ENCODE data around the gene NTN4. TPM values are rescaled to one million over a fixed set of nuclear protein-coding genes. Genes with fewer than 3 reads are reported as not detected.

The NTN4 gene
- total RNA-seq, 4 donors from 2014 or later, result 5.0 to 22.5 (median 12.4) TPM

- H3K27ac ChIP-seq, result no peak overlapping the region
- no peak overlapping the region for H3K4me3 ChIP-seq
- intact Hi-C loops (cut with DNase I), result no loop called here
- no peaks in the 10 kb centered on the region for H3K27me3 ChIP-seq
- no peaks in the 10 kb centered on the region for H3K9me3 ChIP-seq
- peaks cover 0 to 4% (median 0%) of the 10 kb centered on the region in 3 donors for H3K36me3 ChIP-seq
- WGBS, 2 donors, result 88 to 90% methylated on average over 3 of the region's 3 CpGs
- DNase-seq, result no peak
- TF ChIP-seq, protein P1, sequence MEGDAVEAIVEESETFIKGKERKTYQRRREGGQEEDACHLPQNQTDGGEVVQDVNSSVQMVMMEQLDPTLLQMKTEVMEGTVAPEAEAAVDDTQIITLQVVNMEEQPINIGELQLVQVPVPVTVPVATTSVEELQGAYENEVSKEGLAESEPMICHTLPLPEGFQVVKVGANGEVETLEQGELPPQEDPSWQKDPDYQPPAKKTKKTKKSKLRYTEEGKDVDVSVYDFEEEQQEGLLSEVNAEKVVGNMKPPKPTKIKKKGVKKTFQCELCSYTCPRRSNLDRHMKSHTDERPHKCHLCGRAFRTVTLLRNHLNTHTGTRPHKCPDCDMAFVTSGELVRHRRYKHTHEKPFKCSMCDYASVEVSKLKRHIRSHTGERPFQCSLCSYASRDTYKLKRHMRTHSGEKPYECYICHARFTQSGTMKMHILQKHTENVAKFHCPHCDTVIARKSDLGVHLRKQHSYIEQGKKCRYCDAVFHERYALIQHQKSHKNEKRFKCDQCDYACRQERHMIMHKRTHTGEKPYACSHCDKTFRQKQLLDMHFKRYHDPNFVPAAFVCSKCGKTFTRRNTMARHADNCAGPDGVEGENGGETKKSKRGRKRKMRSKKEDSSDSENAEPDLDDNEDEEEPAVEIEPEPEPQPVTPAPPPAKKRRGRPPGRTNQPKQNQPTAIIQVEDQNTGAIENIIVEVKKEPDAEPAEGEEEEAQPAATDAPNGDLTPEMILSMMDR (IDR thresholded peaks at IDR 0.05), result no peak
- TF ChIP-seq POLR2A (IDR thresholded peaks at IDR 0.05), result no peak
- H3K4me1 ChIP-seq, result peaks cover 0 to 16% (median 3%) of the 10 kb centered on the region in 3 donors
Measured at GRCh38 chr12:95703986-95704385, 86.6 kb downstream of the NTN4 start.

- no peak for DNase-seq
- H3K4me3 ChIP-seq, result no peak overlapping the region
- peaks cover 0 to 16% (median 3%) of the 10 kb centered on the region in 3 donors for H3K4me1 ChIP-seq
- TF ChIP-seq POLR2A (IDR thresholded peaks at IDR 0.05), result no peak
- TF ChIP-seq, protein P1 (IDR thresholded peaks at IDR 0.05), result no peak
- H3K9me3 ChIP-seq, result no peaks in the 10 kb centered on the region
- no peaks in the 10 kb centered on the region for H3K27me3 ChIP-seq
- peaks cover 0 to 4% (median 0%) of the 10 kb centered on the region in 3 donors for H3K36me3 ChIP-seq
- intact Hi-C loops (cut with DNase I), result no loop called here
- WGBS, 2 donors, result 48 to 50% methylated on average over 11 to 12 of the region's 12 CpGs
- peak overlapping the region in 3 of 4 donors; percentile 10 to 18 (median 17) for H3K27ac ChIP-seq
Measured at GRCh38 chr12:95701722-95702418, 88.7 kb downstream of the NTN4 start.

DNA sequence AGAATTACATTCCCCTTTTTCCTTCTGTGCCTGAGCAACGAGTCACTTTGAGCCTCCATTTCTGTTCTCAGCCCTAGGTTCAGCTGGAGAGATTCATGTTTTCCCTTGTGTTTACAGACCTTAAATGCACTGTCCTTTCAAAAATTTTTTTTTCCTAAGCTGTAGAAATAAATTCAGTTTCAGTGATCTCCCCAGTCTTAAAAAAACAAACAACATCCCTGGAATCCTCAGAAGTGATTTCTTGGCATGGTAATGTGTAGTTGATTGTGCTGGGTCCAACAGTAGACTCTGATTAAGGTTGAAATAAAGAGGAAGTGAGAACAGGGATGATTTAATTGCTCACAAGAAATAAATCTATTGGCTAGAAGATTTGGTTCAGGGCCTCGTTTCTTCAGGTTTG, 89.3 kb downstream of the NTN4 start:
- DNase-seq, result no peak
- H3K9me3 ChIP-seq, result no peaks in the 10 kb centered on the region
- intact Hi-C loops (cut with DNase I), result no loop called here

DNA sequence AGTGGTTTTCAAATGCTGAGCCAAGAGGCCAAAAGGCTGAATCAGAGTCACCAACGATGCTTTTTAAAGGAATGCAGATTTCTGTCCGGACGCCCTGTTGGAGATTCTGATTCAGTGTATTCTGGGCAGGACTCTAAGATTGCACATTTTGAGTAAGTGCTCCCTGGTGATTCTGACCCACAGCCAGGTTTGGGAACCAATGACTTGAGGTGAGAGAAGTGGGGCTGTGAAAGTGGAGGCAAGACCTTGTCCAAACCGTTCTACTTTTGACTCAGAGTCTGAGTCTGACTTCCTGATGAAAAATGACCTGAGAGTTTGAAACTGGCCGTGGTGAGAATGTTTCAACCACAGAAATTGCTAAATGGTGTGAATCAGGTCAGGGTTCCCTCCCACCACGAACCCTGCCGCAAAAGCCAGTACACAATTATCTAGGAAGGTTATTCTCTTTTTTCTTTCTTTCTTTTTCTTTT, 90.2 kb downstream of the NTN4 start:
- intact Hi-C loops (cut with DNase I), result no loop called here
- Histone ChIP-seq H3K9me3 (no peaks in the 10 kb centered on the region), H3K4me3 (no peak overlapping the region), H3K27me3 (no peaks in the 10 kb centered on the region), H3K27ac (no peak overlapping the region), H3K36me3 (peaks cover 0 to 4% (median 0%) of the 10 kb centered on the region in 3 donors), H3K4me1 (peaks cover 0 to 16% (median 3%) of the 10 kb centered on the region in 3 donors)
- TF ChIP-seq, protein P1 (IDR thresholded peaks at IDR 0.05), result no peak
- no peak for TF ChIP-seq POLR2A (IDR thresholded peaks at IDR 0.05)
- 46 to 58% methylated on average over 7 of the region's 7 CpGs for WGBS, 2 donors
- no peak for DNase-seq

More for the DNA sequence above, 89.3 kb downstream of the NTN4 start:
- WGBS, 2 donors, result 38 to 56% methylated on average over 2 of the region's 2 CpGs
- H3K4me1 ChIP-seq, result peaks cover 0 to 16% (median 3%) of the 10 kb centered on the region in 3 donors
- TF ChIP-seq, protein P1 (IDR thresholded peaks at IDR 0.05), result no peak
- TF ChIP-seq POLR2A (IDR thresholded peaks at IDR 0.05), result no peak
- no peaks in the 10 kb centered on the region for H3K27me3 ChIP-seq
- peaks cover 0 to 4% (median 0%) of the 10 kb centered on the region in 3 donors for H3K36me3 ChIP-seq
- H3K4me3 ChIP-seq, result no peak overlapping the region
- H3K27ac ChIP-seq, result peak overlapping the region in 3 of 4 donors; percentile 10 to 18 (median 17)

DNA sequence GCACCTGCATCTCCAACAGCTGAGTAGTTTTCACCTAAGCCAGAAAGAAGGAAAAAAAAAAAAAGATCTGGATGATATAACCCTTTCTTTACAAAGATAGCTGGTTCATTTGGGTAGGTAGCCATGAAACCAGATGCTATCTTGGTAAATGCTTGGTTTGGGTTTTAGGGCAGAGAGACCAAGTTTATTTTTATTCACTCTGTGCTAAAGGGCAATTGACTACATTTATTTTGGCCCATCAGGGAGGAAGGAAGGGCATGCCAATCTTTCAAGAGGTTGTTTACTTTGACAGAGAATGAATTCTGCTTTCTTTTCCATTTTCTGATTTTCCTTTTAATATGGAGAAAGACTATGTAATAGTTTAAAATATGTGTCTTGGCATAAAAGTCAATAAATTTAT, 91.0 kb downstream of the NTN4 start:
- H3K36me3 ChIP-seq, result peaks cover 0 to 2% (median 0%) of the 10 kb centered on the region in 3 donors
- intact Hi-C loops (cut with DNase I), result no loop called here
- H3K27ac ChIP-seq, result no peak overlapping the region
- no peak for DNase-seq
- H3K4me1 ChIP-seq, result peaks cover 0 to 18% (median 3%) of the 10 kb centered on the region in 3 donors
- H3K4me3 ChIP-seq, result no peak overlapping the region
- TF ChIP-seq, protein P1 (IDR thresholded peaks at IDR 0.05), result no peak
- no peak for TF ChIP-seq POLR2A (IDR thresholded peaks at IDR 0.05)
- H3K9me3 ChIP-seq, result no peaks in the 10 kb centered on the region
- no peaks in the 10 kb centered on the region for H3K27me3 ChIP-seq

Data from esophagus squamous epithelium (tissue), 5 donors.